ENCODE results near the gene APP.
"Not testable (repeated sequence)": the region's sequence is repeated elsewhere in the genome, so short reads cannot be mapped to it uniquely, and the experiment has no call there.

Gene APP

DNA sequence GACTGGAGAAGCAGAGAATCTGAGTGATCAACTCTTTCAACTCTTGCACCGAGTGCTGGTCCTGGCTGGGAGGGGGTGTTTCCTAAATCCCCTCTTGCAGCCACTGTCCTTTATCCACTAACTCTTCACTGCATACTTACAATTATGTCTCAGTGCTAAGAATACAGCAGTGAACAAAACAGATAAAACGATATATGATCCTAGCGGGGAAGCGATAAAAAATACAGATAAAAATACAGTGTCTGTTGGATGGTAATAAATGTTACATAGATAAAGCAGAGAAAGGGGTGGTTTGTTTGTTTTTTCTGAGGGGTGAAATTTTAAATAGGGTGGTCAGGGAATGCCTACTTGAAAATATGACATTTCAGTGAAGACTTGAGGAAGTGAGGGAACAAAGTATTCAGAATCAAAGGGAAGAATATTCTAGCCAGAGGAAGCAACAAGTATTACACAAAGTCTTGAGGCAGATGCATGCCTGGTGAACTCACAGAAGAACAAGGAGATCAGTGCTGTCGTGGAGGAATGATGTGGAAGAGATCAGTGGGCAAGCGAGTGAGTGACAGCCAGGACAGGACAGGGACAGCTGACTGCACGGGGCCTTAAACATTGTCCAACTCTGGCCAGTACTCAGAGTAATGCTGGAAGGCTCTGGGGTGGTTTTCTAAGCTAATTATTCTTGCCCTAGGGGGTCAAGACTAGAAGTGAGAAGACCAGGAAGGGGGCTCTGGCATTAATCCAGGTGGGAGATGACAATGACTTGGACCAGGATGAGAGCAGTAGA lies 110.0 kb downstream of the APP start:
- no peak for DNase-seq

GRCh38 chr21:26057477-26058170 lies 112.9 kb downstream of the APP start:
- no peak for DNase-seq

DNA sequence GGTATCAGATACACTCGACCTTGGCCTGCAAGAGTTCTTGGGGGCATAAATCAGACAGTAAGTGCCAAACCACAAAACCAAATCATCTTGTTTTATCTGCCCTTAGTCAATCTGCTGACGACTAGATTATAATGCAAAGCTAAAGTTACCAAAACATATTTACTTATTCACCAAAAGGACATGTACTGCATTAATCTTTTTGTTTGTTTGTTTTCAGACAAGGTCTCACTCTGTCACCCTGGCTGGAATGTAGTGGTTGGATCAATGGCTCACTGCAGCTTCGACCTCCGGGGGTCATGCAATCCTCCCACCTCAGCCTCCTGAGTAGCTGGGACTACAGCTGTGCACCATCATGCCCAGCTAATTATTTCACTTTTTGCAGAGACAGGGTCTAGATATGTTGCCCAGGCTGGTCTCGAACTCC lies 114.7 kb downstream of the APP start:
- DNase-seq, result no peak

- no peak for DNase-seq
Observed at GRCh38 chr21:26055010-26055409, 115.6 kb downstream of the APP start.

DNA sequence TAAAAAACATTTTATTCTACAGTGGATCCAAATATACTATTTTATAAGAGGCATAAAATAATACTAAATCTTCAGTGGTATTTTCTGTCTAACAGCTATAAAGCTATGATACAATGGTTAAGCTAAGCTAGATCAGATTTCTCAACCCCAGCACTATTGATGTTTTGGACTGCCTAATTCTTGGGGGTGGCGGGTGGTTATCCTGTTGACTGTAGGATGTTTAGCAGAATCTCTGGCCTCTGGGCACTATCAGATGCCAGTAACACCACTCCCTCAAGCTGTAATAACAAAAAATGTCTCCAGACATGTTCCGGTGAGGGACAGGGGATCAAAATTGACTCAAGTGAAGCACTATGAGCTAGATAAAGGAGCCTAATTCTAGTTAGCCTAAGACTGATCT lies 118.5 kb downstream of the APP start:
- no peak for DNase-seq

- no peak for DNase-seq
Observed at GRCh38 chr21:26050857-26051256, 119.7 kb downstream of the APP start.

GRCh38 chr21:26049803-26050202 lies 120.8 kb downstream of the APP start:
- no peak for DNase-seq

- DNase-seq, result peak in 1 of 2 experiments; percentile 40
Observed at GRCh38 chr21:26047279-26047967, 123.1 kb downstream of the APP start.

GRCh38 chr21:26043891-26044290 lies 126.7 kb downstream of the APP start:
- DNase-seq, result no peak

- DNase-seq, result no peak
Observed at GRCh38 chr21:26042181-26042876, 128.2 kb downstream of the APP start.

DNA sequence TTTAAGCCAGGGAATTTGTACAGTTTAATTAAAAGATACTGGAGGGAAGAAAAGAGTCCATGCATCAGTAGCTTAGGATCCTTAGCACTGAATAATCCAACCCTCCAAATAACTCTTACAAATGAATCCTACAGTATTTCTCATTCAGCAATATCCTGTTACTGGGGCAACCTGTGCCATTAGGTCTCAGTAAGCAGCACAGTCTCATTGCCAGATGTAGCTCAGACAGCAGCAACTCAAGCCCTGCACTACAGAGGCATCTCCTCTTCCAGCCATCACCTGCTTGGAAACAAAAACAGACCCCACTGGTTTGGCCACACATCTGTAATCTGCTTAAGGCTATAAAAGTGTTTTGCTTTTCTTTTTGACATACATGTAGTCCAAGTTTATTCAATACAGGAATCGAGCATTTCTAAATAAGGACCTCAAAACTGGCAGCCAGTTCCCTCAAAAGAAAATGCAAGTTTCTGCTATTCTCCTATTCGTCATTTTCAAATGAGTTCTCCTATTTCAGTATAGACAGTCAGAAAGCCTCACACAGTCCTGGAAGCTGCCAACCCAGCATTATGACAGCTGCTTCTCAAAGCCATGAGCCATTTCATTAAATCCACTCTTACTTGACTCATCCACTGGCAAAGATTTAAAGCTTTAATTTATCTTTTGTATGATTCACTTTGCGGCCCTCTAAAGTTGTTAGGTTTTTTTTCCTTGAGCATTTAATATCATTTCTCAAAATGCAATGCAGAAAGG lies 129.0 kb downstream of the APP start:
- DNase-seq, result no peak

DNA sequence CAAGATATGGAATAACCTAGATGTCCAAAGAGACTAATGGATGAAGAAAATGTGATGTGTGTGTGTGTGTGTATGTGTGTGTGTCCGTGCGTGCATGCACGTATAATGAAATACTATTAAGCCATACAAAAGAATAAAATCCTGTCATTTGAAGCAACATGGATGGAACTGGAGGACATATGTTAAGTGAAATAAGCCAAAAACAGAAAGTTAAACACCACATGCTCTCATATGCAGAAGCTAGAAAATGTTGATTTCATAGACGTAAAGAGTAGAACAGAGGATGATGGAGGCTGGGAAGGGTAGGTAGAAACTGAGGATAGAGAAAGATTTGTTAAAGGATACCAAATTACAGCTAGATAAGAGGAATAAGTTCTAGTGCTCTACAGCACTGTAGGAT lies 133.7 kb downstream of the APP start:
- DNase-seq, result no peak

- no peak for DNase-seq
Observed at GRCh38 chr21:26032263-26032662, 138.3 kb downstream of the APP start.

DNA sequence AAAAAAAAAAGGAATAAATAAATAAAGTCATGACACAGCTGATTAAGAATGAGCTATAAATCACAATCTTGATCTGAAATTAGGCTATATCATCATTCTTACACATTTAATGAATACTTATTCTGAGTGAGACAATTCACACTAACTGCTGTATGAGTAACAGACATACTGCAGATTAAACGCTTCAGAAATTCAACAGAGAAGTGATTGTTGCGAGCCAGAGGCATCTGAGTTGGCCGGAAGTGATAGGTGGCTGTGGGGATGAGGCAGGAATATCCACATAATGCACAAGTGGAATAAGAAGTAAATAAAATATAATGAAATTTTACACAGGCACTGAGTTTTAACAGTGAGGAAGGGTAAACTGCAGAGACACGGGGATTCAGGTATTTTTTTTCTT lies 142.4 kb downstream of the APP start:
- no peak for DNase-seq

DNA sequence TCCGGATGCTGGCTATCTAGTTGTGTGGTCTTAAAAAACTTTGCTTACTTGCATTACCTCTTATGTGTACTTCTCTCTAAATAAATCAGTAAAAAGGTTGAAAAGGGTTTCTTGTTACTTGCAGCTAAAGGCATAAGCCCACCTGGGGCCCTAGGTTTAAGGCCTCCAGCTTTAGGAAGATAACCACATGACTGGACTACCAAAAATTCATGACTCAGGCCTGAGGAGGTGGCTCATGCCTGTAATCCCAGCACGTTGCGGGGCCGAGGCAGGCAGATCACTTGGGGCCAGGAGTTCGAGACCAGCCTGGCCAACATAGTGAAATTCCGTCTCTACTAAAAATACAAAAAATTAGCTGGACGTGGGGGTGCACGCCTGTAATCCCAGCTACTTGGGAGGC lies 142.9 kb downstream of the APP start:
- no peak for DNase-seq

- DNase-seq, result no peak
Observed at GRCh38 chr21:26025536-26026512, 144.7 kb downstream of the APP start.

- DNase-seq, result not testable (repeated sequence)
Observed at GRCh38 chr21:26023406-26023805, 147.2 kb downstream of the APP start.

DNA sequence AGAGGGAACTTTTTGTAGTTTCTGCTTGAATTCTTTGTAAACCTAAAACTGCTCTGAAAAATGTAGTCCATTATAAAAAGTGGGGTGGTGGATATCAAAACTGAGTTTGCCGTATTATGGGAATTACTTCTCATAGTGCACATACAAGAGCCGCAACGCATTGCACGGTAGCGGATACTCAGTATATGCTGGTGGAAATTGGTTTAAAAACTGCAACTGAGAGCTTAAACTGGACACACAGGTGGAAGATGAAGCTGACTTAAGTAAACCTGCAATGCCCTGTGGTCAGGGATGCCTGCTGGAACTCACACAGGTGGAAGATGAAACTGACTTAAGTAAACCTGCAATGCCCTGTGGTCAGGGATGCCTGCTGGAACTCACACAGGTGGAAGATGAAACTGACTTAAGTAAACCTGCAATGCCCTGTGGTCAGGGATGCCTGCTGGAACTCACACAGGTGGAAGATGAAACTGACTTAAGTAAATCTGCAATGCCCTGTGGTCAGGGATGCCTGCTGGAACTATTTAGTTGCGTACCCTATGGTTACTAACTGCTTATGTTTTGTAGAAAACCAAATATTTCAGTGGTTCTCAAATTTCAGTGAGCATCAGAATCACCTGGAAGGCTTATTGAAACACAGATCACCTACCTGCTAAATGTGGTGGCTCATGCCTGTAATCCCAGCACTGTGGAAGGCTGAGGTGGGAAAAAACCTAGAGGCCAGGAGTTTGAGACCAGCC lies 147.8 kb downstream of the APP start:
- DNase-seq, result not testable (repeated sequence)

DNA sequence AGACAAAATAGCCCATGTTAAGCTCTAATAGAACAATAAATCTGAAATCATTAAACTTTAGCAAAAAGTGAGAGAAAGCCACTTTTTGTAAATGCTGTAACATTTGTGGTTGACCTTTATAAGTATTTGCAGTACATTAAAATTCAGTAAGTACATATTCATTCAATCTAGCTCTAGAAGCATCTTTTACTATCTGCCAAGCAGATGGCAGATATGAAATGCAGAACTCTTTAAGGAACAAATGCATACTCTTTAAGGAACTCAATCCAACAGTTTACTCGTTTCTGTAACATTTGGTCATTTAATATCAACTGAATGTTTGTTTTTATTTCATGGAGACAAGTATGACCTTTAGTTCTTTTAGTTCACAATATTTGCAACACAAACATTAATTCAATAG lies 150.1 kb downstream of the APP start:
- no peak for DNase-seq

- no peak for DNase-seq
Observed at GRCh38 chr21:26020081-26020480, 150.5 kb downstream of the APP start.

Data from cerebellar nuclear complex (tissue), 1 donor.